IPS-20b (cell line): ENCODE results near the gene B3GLCT.

Source experiments
- H3K27ac ChIP-seq: one replicate; pipeline ENCODE4 v1.5.1; 2013; ENCODE audit warnings: low read length
- H3K27me3 ChIP-seq: 2 replicates; pipeline ENCODE4 v1.6.1; 2013; ENCODE audit warnings: mild to moderate bottlenecking, low read length, inconsistent platforms; ENCODE audit not compliant: insufficient read depth
- H3K36me3 ChIP-seq: 2 replicates; pipeline ENCODE4 v1.6.1; 2013; ENCODE audit warnings: low read depth, mild to moderate bottlenecking, inconsistent platforms, low read length, moderate library complexity; ENCODE audit not compliant: insufficient read depth
- H3K4me1 ChIP-seq: 2 replicates; pipeline ENCODE4 v1.6.1; 2013; ENCODE audit warnings: mild to moderate bottlenecking, control low read depth, inconsistent platforms, low read length, moderate library complexity; ENCODE audit not compliant: insufficient read depth
- H3K4me3 ChIP-seq: 2 replicates; pipeline ENCODE4 v1.5.1; 2013; ENCODE audit warnings: mild to moderate bottlenecking, low read length, inconsistent platforms
- H3K9ac ChIP-seq: 2 replicates; pipeline ENCODE4 v1.6.1; 2013; ENCODE audit warnings: low read depth, mild to moderate bottlenecking, inconsistent platforms, low read length, moderate library complexity
- H3K9me3 ChIP-seq: 2 replicates; pipeline ENCODE4 v1.6.1; 2013; ENCODE audit warnings: mild to moderate bottlenecking, low read depth, low read length, inconsistent platforms; ENCODE audit not compliant: insufficient read depth

The B3GLCT gene

GRCh38 chr13:31357581-31357980, 157.8 kb downstream of the B3GLCT start:
- Histone ChIP-seq H3K9me3 (peaks cover 40% of the 10 kb centered on the region), H3K4me1 (no peaks in the 10 kb centered on the region), H3K9ac (no peak overlapping the region), H3K27me3 (no peaks in the 10 kb centered on the region), H3K4me3 (no peak overlapping the region), H3K27ac (no peak overlapping the region), H3K36me3 (no peaks in the 10 kb centered on the region)

- no peaks in the 10 kb centered on the region for H3K4me1 ChIP-seq
- H3K4me3 ChIP-seq, result no peak overlapping the region
- no peaks in the 10 kb centered on the region for H3K27me3 ChIP-seq
Measured at GRCh38 chr13:31361673-31362072, 161.9 kb downstream of the B3GLCT start.

GRCh38 chr13:31365630-31366029, 165.9 kb downstream of the B3GLCT start:
- Histone ChIP-seq H3K27ac (no peak overlapping the region), H3K9ac (no peak overlapping the region), H3K27me3 (no peaks in the 10 kb centered on the region), H3K9me3 (no peaks in the 10 kb centered on the region; the same call in 1 of the 2 replicates), H3K4me3 (no peak overlapping the region), H3K36me3 (no peaks in the 10 kb centered on the region), H3K4me1 (no peaks in the 10 kb centered on the region)

More at GRCh38 chr13:31361673-31362072, 161.9 kb downstream of the B3GLCT start:
- Histone ChIP-seq H3K9ac (no peak overlapping the region), H3K9me3 (peaks cover 12% of the 10 kb centered on the region), H3K27ac (no peak overlapping the region), H3K36me3 (no peaks in the 10 kb centered on the region)

- Histone ChIP-seq H3K4me1 (no peaks in the 10 kb centered on the region), H3K36me3 (no peaks in the 10 kb centered on the region), H3K27ac (no peak overlapping the region), H3K4me3 (no peak overlapping the region), H3K9me3 (no peaks in the 10 kb centered on the region; the same call in 1 of the 2 replicates), H3K27me3 (no peaks in the 10 kb centered on the region), H3K9ac (no peak overlapping the region)
Measured at GRCh38 chr13:31367410-31367809, 167.6 kb downstream of the B3GLCT start.

GRCh38 chr13:31369213-31369612, 169.4 kb downstream of the B3GLCT start:
- H3K4me1 ChIP-seq, result no peaks in the 10 kb centered on the region
- no peaks in the 10 kb centered on the region for H3K27me3 ChIP-seq
- no peaks in the 10 kb centered on the region for H3K36me3 ChIP-seq
- no peak overlapping the region for H3K27ac ChIP-seq
- H3K4me3 ChIP-seq, result no peak overlapping the region
- no peak overlapping the region for H3K9ac ChIP-seq
- no peaks in the 10 kb centered on the region; the same call in 1 of the 2 replicates for H3K9me3 ChIP-seq

- no peak overlapping the region for H3K9ac ChIP-seq
- H3K27ac ChIP-seq, result no peak overlapping the region
- H3K9me3 ChIP-seq, result no peaks in the 10 kb centered on the region
- H3K4me1 ChIP-seq, result no peaks in the 10 kb centered on the region
- no peak overlapping the region for H3K4me3 ChIP-seq
- H3K36me3 ChIP-seq, result no peaks in the 10 kb centered on the region
- no peaks in the 10 kb centered on the region for H3K27me3 ChIP-seq
Measured at GRCh38 chr13:31372454-31372853, 172.7 kb downstream of the B3GLCT start.

GRCh38 chr13:31374682-31375081, 174.9 kb downstream of the B3GLCT start:
- H3K27me3 ChIP-seq, result no peaks in the 10 kb centered on the region
- H3K9ac ChIP-seq, result no peak overlapping the region
- no peaks in the 10 kb centered on the region for H3K9me3 ChIP-seq
- H3K4me3 ChIP-seq, result no peak overlapping the region
- H3K27ac ChIP-seq, result no peak overlapping the region
- H3K36me3 ChIP-seq, result no peaks in the 10 kb centered on the region
- no peaks in the 10 kb centered on the region for H3K4me1 ChIP-seq

GRCh38 chr13:31377946-31378345, 178.2 kb downstream of the B3GLCT start:
- Histone ChIP-seq H3K4me3 (no peak overlapping the region), H3K9me3 (no peaks in the 10 kb centered on the region), H3K27me3 (no peaks in the 10 kb centered on the region), H3K9ac (no peak overlapping the region), H3K4me1 (no peaks in the 10 kb centered on the region), H3K36me3 (no peaks in the 10 kb centered on the region), H3K27ac (no peak overlapping the region)

- Histone ChIP-seq H3K4me1 (no peaks in the 10 kb centered on the region), H3K9me3 (no peaks in the 10 kb centered on the region), H3K4me3 (no peak overlapping the region), H3K27me3 (no peaks in the 10 kb centered on the region), H3K36me3 (no peaks in the 10 kb centered on the region), H3K9ac (no peak overlapping the region), H3K27ac (no peak overlapping the region)
Measured at GRCh38 chr13:31380715-31381114, 180.9 kb downstream of the B3GLCT start.
